Upper lobe of left lung (tissue), 6 donors: ENCODE data around the gene CNTNAP2. TPM values are rescaled to one million over a fixed set of nuclear protein-coding genes. Genes with fewer than 3 reads are reported as not detected.

Experiments
- ATAC-seq, 2 donors: fragments of 200-7000 bp; cut with Tn5 transposase; one replicate each; pipeline ENCODE4 v1.9.1; 2022; ENCODE audit warnings: mild to moderate bottlenecking in 2 of 2, moderate library complexity in 2 of 2; ENCODE audit not compliant: low FRiP score in 2 of 2
- DNase-seq, 2 donors: peaks; one replicate each; pipeline ENCODE4 v3.0.0-alpha.2; 2019 to 2020
- H3K27ac ChIP-seq, 4 donors: fragments of 200-600 bp; sonication (generic); one replicate each; pipeline ENCODE4 v1.5.1; 2016 to 2019
- H3K27me3 ChIP-seq, 4 donors: fragments of 200-600 bp; sonication (generic); one replicate each; pipeline ENCODE4 v1.5.1; 2017 to 2019
- H3K36me3 ChIP-seq, 4 donors: fragments of 200-600 bp; sonication (generic); one replicate each; pipeline ENCODE4 v1.5.1; 2016 to 2019
- H3K4me1 ChIP-seq, 4 donors: fragments of 200-600 bp; sonication (generic); one replicate each; pipeline ENCODE4 v1.5.1; 2018 to 2019
- H3K4me3 ChIP-seq, 4 donors: fragments of 200-600 bp; sonication (generic); one replicate each; pipeline ENCODE4 v1.5.1; 2017 to 2019; ENCODE audit warnings: mild to moderate bottlenecking in 2 of 4, moderate library complexity in 1 of 4
- H3K9me3 ChIP-seq, 4 donors: fragments of 200-600 bp; sonication (generic); one replicate each; pipeline ENCODE4 v1.5.1; 2018 to 2019
- CTCF ChIP-seq, 6 experiments: fragments of 450-650 bp in 4 of 6; fragments of 200-600 bp in 2 of 6; sonication (generic) in 2 of 6; IDR thresholded peaks; one replicate each; pipeline ENCODE4 v1.5.1; 2016 to 2019; ENCODE audit warnings: antibody characterized with exemption in 6 of 6
- EP300 ChIP-seq, 4 donors: sonication (generic); formaldehyde crosslinking; IDR thresholded peaks; one replicate each; pipeline ENCODE4 v1.5.1; 2017; ENCODE audit warnings: antibody characterized with exemption in 4 of 4, control low read depth in 2 of 4
- POLR2A ChIP-seq, 4 donors: fragments of 450-650 bp; IDR thresholded peaks; one replicate each; pipeline ENCODE4 v1.5.1; 2016 to 2017; ENCODE audit warnings: antibody characterized with exemption in 4 of 4, mild to moderate bottlenecking in 2 of 4
- POLR2AphosphoS5 ChIP-seq, 2 donors: sonication (generic); formaldehyde crosslinking; IDR thresholded peaks; one replicate each; pipeline ENCODE4 v1.5.1; 2017; ENCODE audit warnings: antibody characterized with exemption in 2 of 2
- WGBS, 2 donors: methylation state at CpG; one replicate each; pipeline ENCODE4 v1.1.5; 2017 to 2018; 5-methylcytosine and 5-hydroxymethylcytosine counted together
- total RNA-seq, 6 donors: library from RNA; depleted of rRNA in 4 of 6; stranded (reverse); fragments of >200 nt in 4 of 6; gene quantifications; one replicate each; pipeline versions ENCODE4 v1.1.0 to v1.2.1, GENCODE V29; 2016 to 2021
- donor health status: DM: no; HTN: no; CAD: no; lungs with moderate emphysema.
- donor health status: DM: no; HTN: yes; CAD: no; lungs with severe emphysema.

Gene CNTNAP2
- total RNA-seq, 6 donors from 2014 or later: 0.06 to 1.0 (median 0.37) TPM

- Histone ChIP-seq H3K27ac (no peak overlapping the region), H3K27me3 (peaks cover 0 to 4% (median 1%) of the 10 kb centered on the region in 4 donors), H3K36me3 (no peaks in the 10 kb centered on the region), H3K4me1 (peaks cover 0 to 3% (median 1%) of the 10 kb centered on the region in 4 donors), H3K9me3 (no peaks in the 10 kb centered on the region), H3K4me3 (no peak overlapping the region)
- TF ChIP-seq EP300 (IDR thresholded peaks at IDR 0.05) (no peak), CTCF (IDR thresholded peaks at IDR 0.05) (no peak), POLR2AphosphoS5 (IDR thresholded peaks at IDR 0.05) (no peak), POLR2A (IDR thresholded peaks at IDR 0.05) (no peak)
- ATAC-seq: no peak
- no peak for DNase-seq
- WGBS, 2 donors: 62 to 86% methylated on average over 1 of the region's 1 CpG
Measured at GRCh38 chr7:148344406-148344805, 2227.8 kb downstream of the CNTNAP2 start.

- no peaks in the 10 kb centered on the region for H3K4me1 ChIP-seq
- H3K27me3 ChIP-seq: no peaks in the 10 kb centered on the region
- H3K9me3 ChIP-seq: no peaks in the 10 kb centered on the region
- H3K27ac ChIP-seq: no peak overlapping the region
- DNase-seq: no peak
- TF ChIP-seq POLR2A (IDR thresholded peaks at IDR 0.05) (no peak), CTCF (IDR thresholded peaks at IDR 0.05) (no peak), POLR2AphosphoS5 (IDR thresholded peaks at IDR 0.05) (no peak), EP300 (IDR thresholded peaks at IDR 0.05) (no peak)
- no peaks in the 10 kb centered on the region for H3K36me3 ChIP-seq
- H3K4me3 ChIP-seq: no peak overlapping the region
- no peak for ATAC-seq
- WGBS, 2 donors: 50 to 62% methylated on average over 5 of the region's 5 CpGs
Measured at GRCh38 chr7:148347981-148348380, 2231.4 kb downstream of the CNTNAP2 start.

- Histone ChIP-seq H3K9me3 (no peaks in the 10 kb centered on the region), H3K27ac (no peak overlapping the region), H3K36me3 (no peaks in the 10 kb centered on the region), H3K4me3 (no peak overlapping the region), H3K4me1 (no peaks in the 10 kb centered on the region), H3K27me3 (no peaks in the 10 kb centered on the region)
- TF ChIP-seq POLR2A (IDR thresholded peaks at IDR 0.05): no peak
- TF ChIP-seq CTCF (IDR thresholded peaks at IDR 0.05): no peak
- TF ChIP-seq EP300 (IDR thresholded peaks at IDR 0.05): no peak
- TF ChIP-seq POLR2AphosphoS5 (IDR thresholded peaks at IDR 0.05): no peak
- DNase-seq: no peak
- ATAC-seq: no peak
- 81 to 91% methylated on average over 9 to 10 of the region's 10 CpGs for WGBS, 2 donors
Measured at GRCh38 chr7:148348466-148348865, 2231.9 kb downstream of the CNTNAP2 start.

GRCh38 chr7:148356303-148356702 is 2239.7 kb downstream of the CNTNAP2 start:
- ATAC-seq (peak in 1 of 2 donors; percentile 69), DNase-seq (no peak)
- Histone ChIP-seq H3K27me3 (no peaks in the 10 kb centered on the region), H3K36me3 (no peaks in the 10 kb centered on the region), H3K27ac (no peak overlapping the region), H3K4me3 (no peak overlapping the region), H3K9me3 (no peaks in the 10 kb centered on the region), H3K4me1 (no peaks in the 10 kb centered on the region)
- no peak for TF ChIP-seq CTCF (IDR thresholded peaks at IDR 0.05)
- no peak for TF ChIP-seq EP300 (IDR thresholded peaks at IDR 0.05)
- TF ChIP-seq POLR2A (IDR thresholded peaks at IDR 0.05): no peak
- TF ChIP-seq POLR2AphosphoS5 (IDR thresholded peaks at IDR 0.05): no peak
- WGBS, 2 donors: 38 to 48% methylated on average over 5 of the region's 5 CpGs

GRCh38 chr7:148362541-148362940 is 2245.9 kb downstream of the CNTNAP2 start:
- H3K4me3 ChIP-seq: no peak overlapping the region
- H3K36me3 ChIP-seq: no peaks in the 10 kb centered on the region
- WGBS, 2 donors: 72 to 90% methylated on average over 5 of the region's 5 CpGs
- ATAC-seq: no peak
- no peak for TF ChIP-seq POLR2A (IDR thresholded peaks at IDR 0.05)
- TF ChIP-seq CTCF (IDR thresholded peaks at IDR 0.05): no peak
- no peaks in the 10 kb centered on the region for H3K27me3 ChIP-seq
- no peaks in the 10 kb centered on the region for H3K9me3 ChIP-seq
- H3K27ac ChIP-seq: no peak overlapping the region
- DNase-seq: no peak
- H3K4me1 ChIP-seq: no peaks in the 10 kb centered on the region
